BJ (cell line): Measurements from ENCODE around the gene LSM3. TPM values are rescaled to one million over a fixed set of nuclear protein-coding genes. Genes with fewer than 3 reads are reported as not detected.

Experiments
- CTCF ChIA-PET: fragments of 350-600 bp; formaldehyde crosslinking; extraction: SDS; loops from one replicate; lab custom pipeline; 2021; ENCODE audit warnings: antibody characterized with exemption, inconsistent platforms; lab: Yijun Ruan, JAX
- POLR2A ChIA-PET: fragments of 300-600 bp; sonication (Branson Sonifier 250); formaldehyde crosslinking; extraction: SDS; loops from one replicate; lab custom pipeline; 2021; ENCODE audit warnings: antibody characterized with exemption; lab: Charles Lee
- DNase-seq: peaks from one replicate; pipeline ENCODE4 v3.0.0-alpha.2; 2011; ENCODE audit warnings: low read depth
- H3K27me3 ChIP-seq: 2 replicates; pipeline ENCODE4 v1.6.0; 2011; ENCODE audit warnings: low read length; ENCODE audit not compliant: control insufficient read depth, insufficient read depth
- H3K36me3 ChIP-seq: 2 replicates; pipeline ENCODE4 v1.5.1; 2011; ENCODE audit warnings: low read length; ENCODE audit not compliant: control insufficient read depth, insufficient read depth
- H3K4me3 ChIP-seq: 2 replicates; pipeline ENCODE4 v1.5.1; 2011; ENCODE audit warnings: low read depth, mild to moderate bottlenecking, control low read depth, low read length
- polyA plus RNA-seq: library from polyadenylated mRNA; depleted of rRNA; stranded (reverse); fragments of >200 nt; gene quantifications from 2 replicates; pipeline ENCODE4 v1.2.3, GENCODE V29; 2011
- TF ChIP-seq, protein P1 (sequence below): IDR thresholded peaks from 2 replicates; pipeline ENCODE4 v1.5.1; 2011; ENCODE audit warnings: low read depth, mild to moderate bottlenecking, control low read depth, inconsistent platforms, low read length, moderate library complexity; ENCODE audit not compliant: insufficient read depth

LSM3 gene
- polyA plus RNA-seq, 1 experiment = 2.7 TPM

DNA sequence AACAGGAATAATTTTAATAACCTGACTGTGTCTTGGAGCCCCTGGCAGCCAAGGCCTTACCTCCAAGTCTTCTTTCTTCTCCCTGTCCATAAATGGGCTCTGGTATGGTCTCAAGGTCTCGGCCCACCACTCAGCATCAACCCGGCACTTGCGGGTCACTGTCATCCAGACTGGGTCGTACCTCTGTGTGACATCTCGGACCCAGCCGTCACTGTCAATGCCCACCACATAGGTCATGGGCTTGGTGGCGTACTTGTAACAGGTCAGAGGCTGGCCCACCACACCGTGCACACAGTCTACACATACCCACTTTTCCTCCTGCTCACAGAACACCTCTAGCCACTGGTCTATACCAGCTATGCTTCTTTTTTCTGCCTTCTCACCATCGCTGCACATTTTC lies 20.7 kb upstream of the LSM3 start:
- Histone ChIP-seq H3K4me3 (no peak overlapping the region), H3K27me3 (no peaks in the 10 kb centered on the region), H3K36me3 (peaks cover 40% of the 10 kb centered on the region)
- ChIA-PET CTCF (no interaction called here), POLR2A (no interaction called here)
- DNase-seq = no peak
- TF ChIP-seq, protein P1, sequence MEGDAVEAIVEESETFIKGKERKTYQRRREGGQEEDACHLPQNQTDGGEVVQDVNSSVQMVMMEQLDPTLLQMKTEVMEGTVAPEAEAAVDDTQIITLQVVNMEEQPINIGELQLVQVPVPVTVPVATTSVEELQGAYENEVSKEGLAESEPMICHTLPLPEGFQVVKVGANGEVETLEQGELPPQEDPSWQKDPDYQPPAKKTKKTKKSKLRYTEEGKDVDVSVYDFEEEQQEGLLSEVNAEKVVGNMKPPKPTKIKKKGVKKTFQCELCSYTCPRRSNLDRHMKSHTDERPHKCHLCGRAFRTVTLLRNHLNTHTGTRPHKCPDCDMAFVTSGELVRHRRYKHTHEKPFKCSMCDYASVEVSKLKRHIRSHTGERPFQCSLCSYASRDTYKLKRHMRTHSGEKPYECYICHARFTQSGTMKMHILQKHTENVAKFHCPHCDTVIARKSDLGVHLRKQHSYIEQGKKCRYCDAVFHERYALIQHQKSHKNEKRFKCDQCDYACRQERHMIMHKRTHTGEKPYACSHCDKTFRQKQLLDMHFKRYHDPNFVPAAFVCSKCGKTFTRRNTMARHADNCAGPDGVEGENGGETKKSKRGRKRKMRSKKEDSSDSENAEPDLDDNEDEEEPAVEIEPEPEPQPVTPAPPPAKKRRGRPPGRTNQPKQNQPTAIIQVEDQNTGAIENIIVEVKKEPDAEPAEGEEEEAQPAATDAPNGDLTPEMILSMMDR = no peak

GRCh38 chr3:14158370-14158769 lies 20.2 kb upstream of the LSM3 start:
- CTCF ChIA-PET = no interaction called here
- DNase-seq = no peak
- peaks cover 39% of the 10 kb centered on the region for H3K36me3 ChIP-seq
- no peaks in the 10 kb centered on the region for H3K27me3 ChIP-seq
- POLR2A ChIA-PET = no interaction called here
- TF ChIP-seq, protein P1 = no peak
- no peak overlapping the region for H3K4me3 ChIP-seq

GRCh38 chr3:14159426-14159825 lies 19.2 kb upstream of the LSM3 start:
- POLR2A ChIA-PET = no interaction called here
- TF ChIP-seq, protein P1 = no peak
- Histone ChIP-seq H3K27me3 (no peaks in the 10 kb centered on the region), H3K36me3 (peaks cover 38% of the 10 kb centered on the region), H3K4me3 (no peak overlapping the region)
- DNase-seq = no peak
- CTCF ChIA-PET = interaction anchor here (1.3 to 1.6 kb wide), 2 partner anchors 9 to 15 kb away, joined by 3 to 4 read pairs; no protein-coding TSS in a partner anchor

GRCh38 chr3:14161282-14161681 lies 17.3 kb upstream of the LSM3 start:
- H3K36me3 ChIP-seq = peaks cover 49% of the 10 kb centered on the region
- H3K4me3 ChIP-seq = no peak overlapping the region
- TF ChIP-seq, protein P1 = no peak
- H3K27me3 ChIP-seq = no peaks in the 10 kb centered on the region
- ChIA-PET POLR2A (no interaction called here), CTCF (interaction anchor here (0.9 kb wide), 1 partner anchor 8 kb away, joined by 3 read pairs; no protein-coding TSS in a partner anchor)
- no peak for DNase-seq

- H3K27me3 ChIP-seq = no peaks in the 10 kb centered on the region
- TF ChIP-seq, protein P1 = no peak
- H3K36me3 ChIP-seq = peaks cover 47% of the 10 kb centered on the region
- ChIA-PET POLR2A (no interaction called here), CTCF (interaction anchor here (0.7 to 0.9 kb wide), 2 partner anchors 9 to 81 kb away, joined by 3 to 4 read pairs; no protein-coding TSS in a partner anchor)
- DNase-seq = no peak
- H3K4me3 ChIP-seq = no peak overlapping the region
These were observed 16.4 kb upstream of the LSM3 start for GRCh38 chr3:14162178-14162577.
